ENCODE measurements around the gene LOXL4.

The LOXL4 gene

DNA sequence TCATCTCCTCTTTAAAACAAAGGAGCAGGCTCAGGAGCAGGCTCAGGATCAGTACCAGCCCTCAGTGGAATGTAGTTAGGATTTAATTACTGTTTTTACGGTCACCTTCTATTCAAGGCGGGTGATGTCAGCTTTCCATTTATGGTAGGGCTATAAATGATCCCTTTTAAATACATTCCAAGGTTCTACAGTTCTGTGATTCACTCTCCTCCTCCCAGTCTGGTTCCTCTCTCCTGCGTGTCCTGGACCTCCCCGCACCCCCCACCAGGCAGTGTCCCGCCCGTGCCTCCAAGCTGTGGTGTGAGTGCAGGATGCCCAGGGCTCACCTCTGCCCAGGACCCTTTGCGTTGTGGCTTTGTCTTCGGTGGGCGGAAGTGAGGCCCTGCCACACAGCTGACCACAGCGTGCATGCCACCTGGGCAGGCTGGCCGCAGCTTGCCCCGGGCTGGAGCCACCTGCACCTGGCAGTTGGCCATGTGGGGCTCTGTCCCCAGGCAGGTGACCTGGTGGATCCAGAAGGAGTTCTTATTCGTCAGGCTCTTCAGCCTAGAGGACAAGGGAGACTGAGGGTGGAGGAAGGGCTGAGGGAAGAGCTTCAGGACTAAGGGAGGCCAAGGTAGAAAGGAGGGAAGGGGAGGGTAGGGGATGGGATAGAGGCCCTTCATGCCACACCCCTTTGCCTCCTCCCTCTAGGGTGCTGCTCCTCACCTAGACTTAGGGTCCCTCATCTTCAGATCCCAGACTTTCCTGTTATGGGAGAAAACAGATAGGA is 9.1 kb downstream of the LOXL4 start:
- no peaks in the 10 kb centered on the region for H3K27me3 Mint-ChIP-seq
- DNase-seq (ENCODE audit: low spot score in 2 of 2) (no peak), ATAC-seq (replicated peaks; ENCODE audit: extremely low read depth, poor library complexity, severe bottlenecking) (no peak)
- peaks cover 7% of the 10 kb centered on the region for H3K4me1 Mint-ChIP-seq
- no peaks in the 10 kb centered on the region for H3K9me3 Mint-ChIP-seq
- no peak overlapping the region for H3K27ac Mint-ChIP-seq (ENCODE audit: low read depth)
- no peak overlapping the region for H3K4me3 Mint-ChIP-seq
- peaks cover 2% of the 10 kb centered on the region for H3K36me3 Mint-ChIP-seq (ENCODE audit: insufficient read depth)

DNA sequence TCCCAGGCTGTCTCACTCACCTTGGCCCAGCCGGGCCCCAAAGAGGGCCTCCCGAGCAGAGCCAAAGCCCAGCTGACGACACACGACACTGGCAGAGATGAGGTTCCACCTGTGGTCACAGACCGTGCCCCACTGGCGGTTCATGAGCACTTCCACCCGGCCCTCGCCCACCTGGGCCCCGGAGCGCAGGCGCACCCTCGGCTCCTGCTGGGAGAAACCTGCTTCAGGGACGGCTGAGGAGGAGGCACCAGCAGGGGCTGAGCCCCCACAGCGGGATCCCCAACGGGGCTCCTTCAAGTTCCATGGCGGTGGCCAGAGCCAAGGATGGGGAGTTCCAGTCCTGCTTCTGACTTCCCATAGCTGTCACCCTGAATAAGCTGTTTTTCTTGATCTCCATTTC is 10.0 kb downstream of the LOXL4 start:
- no peak overlapping the region for H3K4me3 Mint-ChIP-seq
- DNase-seq (ENCODE audit: low spot score in 2 of 2): no peak
- H3K4me1 Mint-ChIP-seq: peaks cover 7% of the 10 kb centered on the region
- no peaks in the 10 kb centered on the region for H3K9me3 Mint-ChIP-seq
- H3K27me3 Mint-ChIP-seq: no peaks in the 10 kb centered on the region
- ATAC-seq (replicated peaks; ENCODE audit: extremely low read depth, poor library complexity, severe bottlenecking): no peak
- no peak overlapping the region for H3K27ac Mint-ChIP-seq (ENCODE audit: low read depth)
- H3K36me3 Mint-ChIP-seq (ENCODE audit: insufficient read depth): peaks cover 2% of the 10 kb centered on the region

DNA sequence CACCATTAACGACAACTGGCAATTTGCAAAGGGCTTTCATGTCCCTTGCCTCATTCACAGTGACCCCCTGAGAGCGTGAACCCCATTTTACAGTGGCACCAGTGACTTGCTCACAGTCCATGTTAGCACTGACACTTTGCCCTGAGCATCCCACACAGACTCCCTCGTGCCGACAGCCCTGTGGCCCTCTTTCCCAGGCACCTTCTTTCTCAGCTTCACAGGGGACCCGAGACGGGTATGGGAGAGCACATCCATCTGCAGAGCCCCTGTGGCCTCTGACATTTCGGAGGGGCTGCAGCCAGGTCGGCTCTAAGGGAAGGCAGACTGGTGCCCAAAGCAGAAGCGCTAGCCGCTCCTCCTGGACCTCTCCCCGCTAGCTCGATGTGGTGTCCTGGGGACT is 10.8 kb downstream of the LOXL4 start:
- Mint-ChIP-seq H3K36me3 (ENCODE audit: insufficient read depth) (peaks cover 2% of the 10 kb centered on the region), H3K9me3 (no peaks in the 10 kb centered on the region), H3K27ac (ENCODE audit: low read depth) (no peak overlapping the region), H3K27me3 (no peaks in the 10 kb centered on the region), H3K4me3 (no peak overlapping the region), H3K4me1 (peaks cover 7% of the 10 kb centered on the region)
- no peak for ATAC-seq (replicated peaks; ENCODE audit: extremely low read depth, poor library complexity, severe bottlenecking)
- DNase-seq (ENCODE audit: low spot score in 2 of 2): no peak

DNA sequence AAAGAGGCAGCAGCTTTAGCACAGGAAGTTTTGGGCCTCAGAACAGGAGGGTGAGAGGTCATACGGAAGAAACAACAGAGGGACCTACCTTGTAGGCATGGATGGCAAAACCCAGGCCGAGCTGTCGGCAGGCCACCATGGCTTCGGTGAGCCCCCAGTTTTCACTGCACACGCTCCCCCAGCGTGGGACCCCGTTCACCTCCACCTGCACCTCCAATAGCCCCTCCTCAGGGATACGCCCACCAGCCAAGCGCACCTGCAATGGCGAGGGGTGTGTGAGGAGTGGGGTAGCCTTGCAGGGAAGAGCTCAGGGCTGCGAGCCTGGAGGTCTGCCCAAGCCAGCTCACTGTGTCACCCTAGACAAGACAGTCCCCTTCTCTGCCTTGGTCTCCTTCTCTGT is 11.3 kb downstream of the LOXL4 start:
- Mint-ChIP-seq H3K27me3 (no peaks in the 10 kb centered on the region), H3K36me3 (ENCODE audit: insufficient read depth) (no peaks in the 10 kb centered on the region), H3K9me3 (no peaks in the 10 kb centered on the region), H3K4me1 (peaks cover 7% of the 10 kb centered on the region), H3K27ac (ENCODE audit: low read depth) (no peak overlapping the region), H3K4me3 (no peak overlapping the region)
- DNase-seq (ENCODE audit: low spot score in 2 of 2) (no peak), ATAC-seq (replicated peaks; ENCODE audit: extremely low read depth, poor library complexity, severe bottlenecking) (no peak)

DNA sequence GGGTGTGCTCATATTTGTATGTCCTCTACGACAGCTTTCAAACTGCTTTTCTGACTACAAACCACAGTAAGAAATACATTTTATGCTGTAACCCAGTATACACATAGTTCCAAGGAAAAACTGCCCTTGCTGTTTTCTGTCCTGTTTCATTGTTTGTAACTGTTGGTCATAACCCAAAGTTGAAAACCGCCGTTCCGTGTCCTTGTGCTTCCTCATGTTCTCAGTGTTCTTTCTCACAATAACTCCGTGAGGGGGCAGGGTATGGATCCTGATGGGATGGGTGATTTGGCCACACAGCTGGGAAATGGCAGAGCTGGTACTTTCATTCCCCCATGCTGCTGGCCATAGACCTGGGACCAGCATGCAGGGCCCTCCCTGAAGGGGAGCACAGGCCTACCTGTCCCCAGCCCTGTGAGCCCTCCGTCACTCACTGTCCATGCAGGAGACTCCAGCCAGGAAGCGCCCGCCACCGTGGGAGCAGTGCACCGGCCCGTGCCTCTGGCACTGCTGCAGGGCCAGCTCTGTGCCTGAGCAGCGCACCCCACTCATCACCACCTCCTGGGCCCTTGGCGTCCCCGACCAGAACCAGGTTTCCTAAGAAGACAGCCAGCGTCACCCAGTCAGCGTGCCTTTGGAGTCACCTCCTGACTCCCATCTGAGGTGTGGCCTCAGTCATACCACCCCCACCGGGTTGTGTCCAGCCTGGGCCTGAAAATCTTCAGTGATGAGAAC is 12.7 kb downstream of the LOXL4 start:
- no peaks in the 10 kb centered on the region for H3K9me3 Mint-ChIP-seq
- H3K4me3 Mint-ChIP-seq: no peak overlapping the region
- DNase-seq (ENCODE audit: low spot score in 2 of 2) (no peak), ATAC-seq (replicated peaks; ENCODE audit: extremely low read depth, poor library complexity, severe bottlenecking) (no peak)
- no peaks in the 10 kb centered on the region for H3K27me3 Mint-ChIP-seq
- H3K4me1 Mint-ChIP-seq: peaks cover 7% of the 10 kb centered on the region
- H3K27ac Mint-ChIP-seq (ENCODE audit: low read depth): peak overlapping the region; percentile 1
- no peaks in the 10 kb centered on the region for H3K36me3 Mint-ChIP-seq (ENCODE audit: insufficient read depth)

DNA sequence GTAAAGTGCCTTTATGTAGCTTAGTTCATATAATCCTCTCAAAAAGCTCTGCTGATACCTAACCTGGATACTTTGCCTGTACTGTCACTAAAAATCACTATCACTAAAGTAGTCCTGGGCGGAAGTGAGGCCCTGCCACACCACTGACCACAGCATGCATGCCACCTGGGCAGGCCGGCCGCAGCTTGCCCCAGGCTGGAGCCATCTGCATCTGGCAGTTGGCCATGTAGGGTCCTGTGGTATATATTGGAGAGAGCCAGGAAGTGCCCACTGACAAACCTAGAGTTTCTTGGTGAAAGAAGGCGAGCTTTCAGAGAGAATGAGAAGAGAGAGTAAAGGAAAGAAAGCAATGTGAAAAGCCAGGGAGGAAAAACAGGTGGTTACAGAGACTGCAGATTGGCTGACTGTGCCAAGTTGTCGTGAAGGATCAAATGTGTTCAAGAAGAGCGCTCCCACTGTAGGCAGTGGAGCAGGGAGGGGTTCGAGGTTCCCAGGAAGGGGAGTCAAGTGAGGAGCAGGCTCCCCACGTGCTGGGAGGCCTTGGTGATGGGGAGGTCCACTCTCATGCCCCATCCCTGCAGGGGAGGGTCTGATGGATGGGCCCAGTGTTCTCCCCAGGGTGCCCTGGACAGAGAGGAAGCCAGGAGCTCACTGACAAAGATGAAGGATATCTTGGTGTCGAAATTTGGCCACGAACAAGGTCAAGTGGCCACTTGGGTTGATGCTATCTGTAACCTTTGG is 13.6 kb downstream of the LOXL4 start:
- peak overlapping the region; percentile 39 for H3K27ac Mint-ChIP-seq (ENCODE audit: low read depth)
- no peaks in the 10 kb centered on the region for H3K9me3 Mint-ChIP-seq
- peaks cover 7% of the 10 kb centered on the region for H3K4me1 Mint-ChIP-seq
- ATAC-seq (replicated peaks; ENCODE audit: extremely low read depth, poor library complexity, severe bottlenecking) (no peak), DNase-seq (ENCODE audit: low spot score in 2 of 2) (no peak)
- H3K27me3 Mint-ChIP-seq: no peaks in the 10 kb centered on the region
- no peak overlapping the region for H3K4me3 Mint-ChIP-seq
- H3K36me3 Mint-ChIP-seq (ENCODE audit: insufficient read depth): peaks cover 2% of the 10 kb centered on the region

DNA sequence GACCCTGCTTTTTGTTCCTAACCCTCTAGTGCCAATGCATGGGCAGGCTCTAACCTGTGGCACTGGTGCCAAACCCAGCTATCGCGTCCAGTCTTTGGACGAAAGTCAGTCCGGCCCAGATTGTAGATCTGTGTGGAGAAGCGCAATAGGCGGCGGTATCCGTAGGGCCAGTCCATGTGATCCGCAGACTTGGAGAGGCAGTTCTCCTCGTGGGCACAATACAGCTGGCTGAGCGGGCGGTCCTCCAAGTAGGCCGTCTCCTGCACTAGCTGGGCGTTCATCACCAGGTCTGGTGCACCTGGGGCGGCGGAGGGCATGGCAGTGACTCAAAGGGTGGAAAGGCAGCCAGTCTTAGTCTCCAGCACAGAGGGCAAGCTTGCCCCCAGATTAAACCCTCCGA is 14.5 kb downstream of the LOXL4 start:
- Mint-ChIP-seq H3K27me3 (no peaks in the 10 kb centered on the region), H3K27ac (ENCODE audit: low read depth) (no peak overlapping the region), H3K9me3 (no peaks in the 10 kb centered on the region), H3K4me1 (peaks cover 7% of the 10 kb centered on the region), H3K36me3 (ENCODE audit: insufficient read depth) (peaks cover 6% of the 10 kb centered on the region), H3K4me3 (no peak overlapping the region)
- DNase-seq (ENCODE audit: low spot score in 2 of 2) (no peak), ATAC-seq (replicated peaks; ENCODE audit: extremely low read depth, poor library complexity, severe bottlenecking) (no peak)

DNA sequence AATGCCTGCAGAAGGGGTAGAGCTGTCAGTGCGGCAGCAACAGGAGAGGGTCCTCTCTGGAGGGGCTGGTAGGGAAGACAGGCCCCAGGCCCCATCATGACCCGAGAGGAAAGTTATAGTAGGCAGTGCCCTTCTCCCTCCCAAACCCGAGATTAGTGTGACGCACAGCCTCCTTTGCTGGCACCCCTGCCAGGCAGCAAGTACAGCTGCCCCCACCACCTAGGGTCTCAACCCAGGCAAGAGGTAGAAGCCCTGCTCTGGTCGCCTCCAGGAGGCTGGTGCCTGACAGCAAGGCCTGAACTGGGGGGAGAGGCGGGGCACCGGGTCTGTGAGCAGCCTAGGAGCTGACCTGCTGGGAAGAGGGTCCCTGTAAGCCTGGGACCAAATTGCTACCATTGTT is 15.5 kb downstream of the LOXL4 start:
- H3K9me3 Mint-ChIP-seq: no peaks in the 10 kb centered on the region
- H3K27ac Mint-ChIP-seq (ENCODE audit: low read depth): no peak overlapping the region
- ATAC-seq (replicated peaks; ENCODE audit: extremely low read depth, poor library complexity, severe bottlenecking): no peak

DNA sequence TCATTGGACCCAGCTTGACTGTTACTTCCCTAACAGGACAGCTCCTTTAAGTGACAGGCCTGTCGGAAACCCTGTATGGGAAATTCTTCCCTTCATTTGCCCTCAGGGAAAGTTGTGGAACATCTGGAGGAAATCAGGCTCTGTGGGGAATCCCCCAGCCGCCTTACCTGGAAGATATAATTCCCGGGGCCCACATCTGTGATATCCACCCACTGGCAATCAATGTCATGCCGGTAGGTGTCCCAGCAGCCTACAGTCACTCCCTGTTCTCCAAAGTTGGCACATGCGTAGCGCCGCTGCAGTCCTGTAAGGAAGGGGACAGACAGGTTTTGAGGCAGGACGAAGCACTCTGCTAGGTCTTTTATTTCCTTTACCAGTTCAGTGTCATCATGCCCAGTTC is 16.6 kb downstream of the LOXL4 start:
- no peaks in the 10 kb centered on the region for H3K27me3 Mint-ChIP-seq
- no peak overlapping the region for H3K4me3 Mint-ChIP-seq
- H3K9me3 Mint-ChIP-seq: no peaks in the 10 kb centered on the region
- H3K27ac Mint-ChIP-seq (ENCODE audit: low read depth): no peak overlapping the region
- H3K4me1 Mint-ChIP-seq: peaks cover 6% of the 10 kb centered on the region
- DNase-seq (ENCODE audit: low spot score in 2 of 2): no peak
- no peak for ATAC-seq (replicated peaks; ENCODE audit: extremely low read depth, poor library complexity, severe bottlenecking)
- peaks cover 6% of the 10 kb centered on the region for H3K36me3 Mint-ChIP-seq (ENCODE audit: insufficient read depth)

More for the DNA sequence above, 15.5 kb downstream of the LOXL4 start:
- H3K36me3 Mint-ChIP-seq (ENCODE audit: insufficient read depth): peaks cover 6% of the 10 kb centered on the region
- no peak for DNase-seq (ENCODE audit: low spot score in 2 of 2)
- peaks cover 7% of the 10 kb centered on the region for H3K4me1 Mint-ChIP-seq
- no peak overlapping the region for H3K4me3 Mint-ChIP-seq
- no peaks in the 10 kb centered on the region for H3K27me3 Mint-ChIP-seq

DNA sequence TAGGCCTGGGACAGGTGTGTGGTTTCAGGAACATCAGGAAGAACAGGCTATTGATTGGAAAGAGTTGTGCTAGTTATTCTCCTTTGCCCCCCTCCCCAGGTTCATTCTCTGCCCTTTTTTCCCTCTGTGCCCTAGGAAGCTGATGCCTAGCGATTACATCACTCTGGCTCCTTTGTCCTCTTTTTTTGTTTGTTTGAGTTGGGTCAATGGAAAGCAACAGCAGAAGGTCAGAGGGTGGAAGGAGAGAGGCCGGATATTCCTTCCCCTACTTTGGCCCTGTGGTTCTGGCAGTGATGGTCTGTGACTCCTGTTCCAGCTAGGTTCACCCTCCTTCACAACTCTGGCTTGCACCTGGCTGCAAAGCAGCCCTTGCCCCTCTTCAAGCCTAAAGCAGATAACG is 18.9 kb downstream of the LOXL4 start:
- no peak for ATAC-seq (replicated peaks; ENCODE audit: extremely low read depth, poor library complexity, severe bottlenecking)
- Mint-ChIP-seq H3K4me3 (no peak overlapping the region), H3K36me3 (ENCODE audit: insufficient read depth) (peaks cover 11% of the 10 kb centered on the region), H3K27me3 (no peaks in the 10 kb centered on the region), H3K9me3 (no peaks in the 10 kb centered on the region), H3K4me1 (no peaks in the 10 kb centered on the region), H3K27ac (ENCODE audit: low read depth) (no peak overlapping the region)
- DNase-seq (ENCODE audit: low spot score in 2 of 2): no peak

DNA sequence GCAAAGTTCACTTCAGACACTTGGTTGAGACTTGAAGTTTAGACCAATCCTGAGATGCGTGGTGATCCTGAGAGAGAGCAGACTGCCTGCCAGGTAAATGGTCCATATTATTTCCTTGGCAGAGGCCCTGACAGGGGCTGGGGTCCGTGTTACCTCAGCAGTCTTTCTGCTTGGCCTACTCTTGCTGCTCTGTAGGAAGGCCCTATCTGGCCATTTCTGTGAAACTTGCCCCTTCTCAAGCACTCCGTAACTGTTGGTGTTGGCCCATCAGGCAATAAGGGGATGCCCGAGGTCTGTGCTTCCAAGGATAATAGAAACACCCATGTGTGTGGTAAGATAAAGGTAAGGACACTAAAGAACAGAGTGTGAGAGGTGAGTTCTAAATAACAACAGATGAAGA is 20.0 kb downstream of the LOXL4 start:
- DNase-seq (ENCODE audit: low spot score in 2 of 2) (no peak), ATAC-seq (replicated peaks; ENCODE audit: extremely low read depth, poor library complexity, severe bottlenecking) (no peak)
- H3K4me1 Mint-ChIP-seq: no peaks in the 10 kb centered on the region
- no peaks in the 10 kb centered on the region for H3K27me3 Mint-ChIP-seq
- H3K36me3 Mint-ChIP-seq (ENCODE audit: insufficient read depth): peaks cover 15% of the 10 kb centered on the region
- no peaks in the 10 kb centered on the region for H3K9me3 Mint-ChIP-seq
- H3K27ac Mint-ChIP-seq (ENCODE audit: low read depth): no peak overlapping the region
- no peak overlapping the region for H3K4me3 Mint-ChIP-seq

DNA sequence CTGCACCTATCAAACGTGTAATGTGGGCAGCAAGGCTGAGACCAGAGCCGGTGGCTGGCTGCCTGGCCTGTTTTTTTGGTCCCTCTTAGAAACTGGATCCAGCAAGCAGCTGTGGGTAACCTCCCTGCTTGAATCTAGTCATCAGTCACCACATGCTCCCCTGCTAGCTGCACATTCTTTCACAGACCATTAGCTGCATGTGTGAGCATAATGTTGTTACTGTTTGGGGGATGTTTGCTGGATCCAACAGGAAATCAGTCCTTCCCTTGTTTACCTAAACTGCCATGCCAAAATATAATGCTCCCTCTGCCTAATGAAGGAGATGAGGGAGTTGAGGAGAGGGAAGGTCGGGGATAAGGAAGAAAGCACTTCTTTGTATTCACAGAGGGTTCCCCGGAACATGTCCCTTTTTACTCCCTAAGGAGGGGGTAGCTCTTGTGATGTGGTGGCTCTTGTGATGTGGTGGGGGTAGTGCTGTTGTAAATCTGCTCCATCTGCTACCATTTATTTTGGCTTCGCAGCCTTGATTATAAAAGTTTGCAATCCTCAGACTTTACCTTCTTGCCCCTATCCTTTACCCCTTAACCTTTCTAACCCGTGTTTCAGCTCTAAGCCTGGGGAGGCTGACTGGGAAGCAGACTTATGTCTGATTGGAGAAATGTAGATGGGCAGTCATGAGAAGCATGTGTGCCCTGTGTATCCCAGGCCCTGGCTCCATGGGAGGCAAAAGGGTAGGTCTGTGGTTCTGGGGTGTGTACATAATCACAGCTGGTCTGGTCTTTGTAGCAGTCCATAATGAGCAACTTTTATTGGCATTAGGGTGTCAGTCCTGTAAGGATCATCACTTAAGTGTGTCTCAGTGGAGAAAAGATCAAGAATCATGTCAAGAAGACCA is 20.8 kb downstream of the LOXL4 start:
- Mint-ChIP-seq H3K9me3 (no peaks in the 10 kb centered on the region), H3K4me3 (no peak overlapping the region), H3K36me3 (ENCODE audit: insufficient read depth) (peaks cover 20% of the 10 kb centered on the region), H3K27me3 (no peaks in the 10 kb centered on the region), H3K4me1 (no peaks in the 10 kb centered on the region), H3K27ac (ENCODE audit: low read depth) (no peak overlapping the region)
- DNase-seq (ENCODE audit: low spot score in 2 of 2) (no peak), ATAC-seq (replicated peaks; ENCODE audit: extremely low read depth, poor library complexity, severe bottlenecking) (no peak)

All from central memory CD8-positive, alpha-beta T cell (primary cell).